ENCODE measurements around the gene VSIR.

DNA sequence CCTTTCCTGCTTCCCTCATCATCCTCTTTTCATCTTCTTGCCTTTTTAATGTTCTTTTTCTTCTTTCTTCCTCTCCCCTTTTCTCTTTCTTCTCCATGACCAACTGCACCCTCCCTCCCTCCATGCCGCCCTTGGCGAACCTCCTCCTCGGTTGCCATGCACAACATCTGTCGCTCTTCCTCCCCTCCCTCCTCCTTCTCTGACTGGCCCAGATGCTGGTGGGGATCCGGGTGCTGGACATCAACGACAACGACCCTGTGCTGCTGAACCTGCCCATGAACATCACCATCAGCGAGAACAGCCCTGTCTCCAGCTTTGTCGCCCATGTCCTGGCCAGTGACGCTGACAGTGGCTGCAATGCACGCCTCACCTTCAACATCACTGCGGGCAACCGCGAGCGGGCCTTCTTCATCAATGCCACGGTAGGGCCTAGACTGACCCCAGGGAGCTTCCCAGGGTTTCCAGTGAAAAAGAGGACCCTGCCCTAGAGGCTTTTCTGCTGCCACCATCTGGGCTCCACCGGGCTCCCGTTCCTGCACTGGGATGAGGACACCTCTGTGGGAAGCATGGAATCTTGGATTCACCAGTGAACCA lies 11.5 kb upstream of the VSIR start:
- TF ChIP-seq, protein P1, sequence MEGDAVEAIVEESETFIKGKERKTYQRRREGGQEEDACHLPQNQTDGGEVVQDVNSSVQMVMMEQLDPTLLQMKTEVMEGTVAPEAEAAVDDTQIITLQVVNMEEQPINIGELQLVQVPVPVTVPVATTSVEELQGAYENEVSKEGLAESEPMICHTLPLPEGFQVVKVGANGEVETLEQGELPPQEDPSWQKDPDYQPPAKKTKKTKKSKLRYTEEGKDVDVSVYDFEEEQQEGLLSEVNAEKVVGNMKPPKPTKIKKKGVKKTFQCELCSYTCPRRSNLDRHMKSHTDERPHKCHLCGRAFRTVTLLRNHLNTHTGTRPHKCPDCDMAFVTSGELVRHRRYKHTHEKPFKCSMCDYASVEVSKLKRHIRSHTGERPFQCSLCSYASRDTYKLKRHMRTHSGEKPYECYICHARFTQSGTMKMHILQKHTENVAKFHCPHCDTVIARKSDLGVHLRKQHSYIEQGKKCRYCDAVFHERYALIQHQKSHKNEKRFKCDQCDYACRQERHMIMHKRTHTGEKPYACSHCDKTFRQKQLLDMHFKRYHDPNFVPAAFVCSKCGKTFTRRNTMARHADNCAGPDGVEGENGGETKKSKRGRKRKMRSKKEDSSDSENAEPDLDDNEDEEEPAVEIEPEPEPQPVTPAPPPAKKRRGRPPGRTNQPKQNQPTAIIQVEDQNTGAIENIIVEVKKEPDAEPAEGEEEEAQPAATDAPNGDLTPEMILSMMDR (conservative IDR thresholded peaks at IDR 0.05; ENCODE audit: low read length) = no peak
- no peak for TF ChIP-seq EZH2phosphoT487 (IDR thresholded peaks at IDR 0.05; ENCODE audit: borderline replicate concordance)
